CD8-positive, alpha-beta memory T cell (primary cell): ENCODE measurements around the gene RASSF7. TPM values are rescaled to one million over a fixed set of nuclear protein-coding genes. Genes with fewer than 3 reads are reported as not detected.
A peak's percentile ranks its signal among the peaks of the same experiment; 100 is the strongest.

Experiments
- CTCF ChIA-PET: fragments of 350-600 bp; sonication (Branson Sonifier 250); formaldehyde crosslinking; loops from one replicate; lab custom pipeline; 2021; ENCODE audit warnings: antibody characterized with exemption; lab: Charles Lee
- POLR2A ChIA-PET: fragments of 350-600 bp; sonication (Branson Sonifier 250); formaldehyde crosslinking; loops from one replicate; lab custom pipeline; 2021; ENCODE audit warnings: antibody characterized with exemption; lab: Charles Lee
- DNase-seq, 5 donors: peaks; one replicate each; pipeline versions ENCODE4 v3.0.0 to v3.0.0-alpha.2; 2020 to 2022; ENCODE audit warnings: mixed read lengths in 1 of 5
- H3K27ac ChIP-seq: one replicate; pipeline ENCODE4 v1.7.0; 2013; ENCODE audit warnings: low read depth, mild to moderate bottlenecking, low read length, moderate library complexity
- H3K27me3 ChIP-seq: 2 replicates; pipeline ENCODE4 v1.7.0; 2013; ENCODE audit warnings: low read length, mild to moderate bottlenecking; ENCODE audit not compliant: insufficient read depth, poor library complexity, severe bottlenecking
- H3K36me3 ChIP-seq: 2 replicates; pipeline ENCODE4 v1.7.0; 2013; ENCODE audit warnings: mild to moderate bottlenecking, low read length, moderate library complexity; ENCODE audit not compliant: insufficient read depth
- H3K4me1 ChIP-seq: 2 replicates; pipeline ENCODE4 v1.7.0; 2013; ENCODE audit warnings: mild to moderate bottlenecking, low read length, moderate library complexity; ENCODE audit not compliant: insufficient read depth
- H3K4me3 ChIP-seq: 2 replicates; pipeline ENCODE4 v1.7.0; 2013; ENCODE audit warnings: mild to moderate bottlenecking, low read length
- H3K9me3 ChIP-seq: 2 replicates; pipeline ENCODE4 v1.7.0; 2013; ENCODE audit warnings: mild to moderate bottlenecking, low read length
- H3K27ac Mint-ChIP-seq, 8 donors: one replicate each; pipeline ENCODE4 v1.8.0; 2020 to 2021; ENCODE audit warnings: mixed read lengths in 8 of 8, mild to moderate bottlenecking in 6 of 8, inconsistent platforms in 3 of 8, moderate library complexity in 3 of 8
- H3K27me3 Mint-ChIP-seq, 2 donors: one replicate each; pipeline ENCODE4 v1.8.0; 2020 to 2021; ENCODE audit warnings: mixed read lengths in 2 of 2, mild to moderate bottlenecking in 1 of 2, moderate library complexity in 1 of 2
- H3K36me3 Mint-ChIP-seq, 3 donors: one replicate each; pipeline ENCODE4 v1.8.0; 2020 to 2021; ENCODE audit warnings: mixed read lengths in 3 of 3, inconsistent platforms in 1 of 3, mild to moderate bottlenecking in 1 of 3
- H3K4me1 Mint-ChIP-seq, 3 donors: one replicate each; pipeline ENCODE4 v1.8.0; 2020 to 2021; ENCODE audit warnings: mixed read lengths in 3 of 3, inconsistent platforms in 1 of 3, mild to moderate bottlenecking in 1 of 3
- H3K4me3 Mint-ChIP-seq, 7 donors: one replicate each; pipeline ENCODE4 v1.8.0; 2020 to 2021; ENCODE audit warnings: mixed read lengths in 7 of 7, mild to moderate bottlenecking in 6 of 7, moderate library complexity in 4 of 7, inconsistent platforms in 2 of 7
- H3K9me3 Mint-ChIP-seq, 5 donors: one replicate each; pipeline ENCODE4 v1.8.0; 2020 to 2022; ENCODE audit warnings: mixed read lengths in 5 of 5, mild to moderate bottlenecking in 3 of 5, moderate library complexity in 2 of 5, inconsistent platforms in 1 of 5
- polyA plus RNA-seq: library from polyadenylated mRNA; unstranded; fragments of 300-500 nt; fragmentation: Illumina TruSeq; gene quantifications from one replicate; pipeline ENCODE4 v1.2.3, GENCODE V29; 2021
- total RNA-seq, 2 experiments: library from RNA; stranded (reverse); gene quantifications; one replicate each; pipeline ENCODE4 v1.2.3, GENCODE V29; 2021

The RASSF7 gene
- total and polyA plus RNA-seq, 3 experiments from 2014 or later = 20.4 to 39.7 (median 20.7) TPM

DNA sequence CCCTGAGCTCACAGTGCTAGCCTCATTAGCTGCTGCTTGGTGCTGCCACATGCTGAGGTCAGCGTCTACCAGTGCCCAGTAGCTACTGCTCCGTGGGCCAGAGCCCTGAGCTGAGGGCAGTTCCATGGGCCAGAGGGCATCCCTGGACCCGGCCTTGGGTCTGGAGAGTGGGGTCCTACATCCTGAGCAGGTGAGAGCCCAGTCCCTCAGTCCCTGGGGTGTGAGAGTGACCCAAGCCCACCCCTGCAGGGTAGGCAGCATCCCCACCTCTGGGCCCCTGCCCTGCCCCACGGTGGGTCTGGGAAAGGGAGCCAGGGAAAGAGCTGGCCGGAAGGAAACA, 10.1 kb upstream of the RASSF7 start:
- ChIA-PET POLR2A (no interaction called here), CTCF (interaction anchor here (0.7 to 1.3 kb wide), 2 partner anchors 32 to 172 kb away, joined by 3 to 4 read pairs; no protein-coding TSS in a partner anchor)
- no peaks in the 10 kb centered on the region for H3K9me3 ChIP-seq
- Mint-ChIP-seq H3K27ac (no peak overlapping the region), H3K9me3 (no peaks in the 10 kb centered on the region), H3K4me1 (no peaks in the 10 kb centered on the region), H3K4me3 (no peak overlapping the region), H3K27me3 (no peaks in the 10 kb centered on the region), H3K36me3 (peaks cover 0 to 1% (median 0%) of the 10 kb centered on the region in 3 donors)
- no peaks in the 10 kb centered on the region for H3K27me3 ChIP-seq
- no peaks in the 10 kb centered on the region for H3K36me3 ChIP-seq
- DNase-seq = no peak
- no peak overlapping the region for H3K27ac ChIP-seq
- no peak overlapping the region for H3K4me3 ChIP-seq
- H3K4me1 ChIP-seq = peaks cover 10% of the 10 kb centered on the region

DNA sequence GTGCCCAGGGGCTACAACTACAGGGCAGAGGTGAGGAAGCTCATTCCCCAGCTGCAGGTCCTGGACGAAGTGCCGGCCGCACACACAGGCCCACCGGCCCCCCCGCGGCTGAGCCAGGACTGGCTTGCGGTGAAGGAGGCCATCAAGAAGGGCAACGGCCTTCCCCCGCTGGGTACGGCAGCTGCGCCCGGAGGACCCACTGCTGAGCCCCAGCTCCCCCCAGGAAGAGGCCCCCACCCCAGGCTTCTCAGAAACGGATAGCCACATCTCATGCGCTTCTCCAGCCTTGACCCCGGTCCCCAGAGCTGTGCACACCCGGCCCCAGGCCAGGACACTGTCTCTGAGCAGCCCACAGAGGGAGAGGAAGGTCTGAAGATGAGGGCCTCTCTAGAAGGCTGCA, 9.6 kb upstream of the RASSF7 start:
- Histone ChIP-seq H3K4me3 (no peak overlapping the region), H3K9me3 (no peaks in the 10 kb centered on the region), H3K27ac (no peak overlapping the region), H3K4me1 (peaks cover 10% of the 10 kb centered on the region), H3K27me3 (no peaks in the 10 kb centered on the region), H3K36me3 (no peaks in the 10 kb centered on the region)
- no peaks in the 10 kb centered on the region for H3K9me3 Mint-ChIP-seq
- H3K4me3 Mint-ChIP-seq = no peak overlapping the region
- ChIA-PET POLR2A (no interaction called here), CTCF (interaction anchor here (0.7 to 1.3 kb wide), 2 partner anchors 32 to 172 kb away, joined by 3 to 4 read pairs; no protein-coding TSS in a partner anchor)
- H3K27me3 Mint-ChIP-seq = no peaks in the 10 kb centered on the region
- H3K36me3 Mint-ChIP-seq = peaks cover 0 to 1% (median 0%) of the 10 kb centered on the region in 3 donors
- H3K27ac Mint-ChIP-seq = no peak overlapping the region
- H3K4me1 Mint-ChIP-seq = no peaks in the 10 kb centered on the region
- no peak for DNase-seq

DNA sequence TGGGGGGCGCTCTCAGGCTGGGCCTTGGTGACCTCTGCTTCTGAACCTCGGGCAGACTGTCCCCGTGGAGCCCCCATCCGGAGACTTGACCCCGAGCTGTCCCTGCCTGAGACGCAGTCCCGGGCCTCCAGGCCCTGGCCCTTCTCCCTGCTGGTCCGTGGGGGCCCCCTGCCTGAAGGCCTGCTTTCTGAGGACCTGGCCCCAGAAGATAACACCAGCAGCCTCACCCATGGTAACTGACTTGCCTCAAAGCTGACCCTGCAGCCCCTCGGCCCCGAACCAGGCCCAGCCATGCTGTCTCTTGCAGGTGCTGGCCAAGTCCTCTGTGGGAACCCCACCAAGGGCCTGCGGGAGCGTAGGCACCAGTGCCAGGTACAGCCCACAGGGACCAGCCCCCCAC, 9.2 kb upstream of the RASSF7 start:
- Mint-ChIP-seq H3K36me3 (peaks cover 0 to 1% (median 0%) of the 10 kb centered on the region in 3 donors), H3K4me3 (no peak overlapping the region), H3K27ac (no peak overlapping the region), H3K4me1 (peaks cover 0 to 3% (median 0%) of the 10 kb centered on the region in 3 donors), H3K27me3 (no peaks in the 10 kb centered on the region), H3K9me3 (no peaks in the 10 kb centered on the region)
- H3K9me3 ChIP-seq = no peaks in the 10 kb centered on the region
- no peak overlapping the region for H3K27ac ChIP-seq
- no peaks in the 10 kb centered on the region for H3K27me3 ChIP-seq
- CTCF ChIA-PET = interaction anchor here (1.3 kb wide), 1 partner anchor 171 kb away, joined by 4 read pairs; no protein-coding TSS in a partner anchor
- H3K36me3 ChIP-seq = no peaks in the 10 kb centered on the region
- H3K4me3 ChIP-seq = no peak overlapping the region
- DNase-seq = no peak
- H3K4me1 ChIP-seq = peaks cover 10% of the 10 kb centered on the region
- POLR2A ChIA-PET = no interaction called here

DNA sequence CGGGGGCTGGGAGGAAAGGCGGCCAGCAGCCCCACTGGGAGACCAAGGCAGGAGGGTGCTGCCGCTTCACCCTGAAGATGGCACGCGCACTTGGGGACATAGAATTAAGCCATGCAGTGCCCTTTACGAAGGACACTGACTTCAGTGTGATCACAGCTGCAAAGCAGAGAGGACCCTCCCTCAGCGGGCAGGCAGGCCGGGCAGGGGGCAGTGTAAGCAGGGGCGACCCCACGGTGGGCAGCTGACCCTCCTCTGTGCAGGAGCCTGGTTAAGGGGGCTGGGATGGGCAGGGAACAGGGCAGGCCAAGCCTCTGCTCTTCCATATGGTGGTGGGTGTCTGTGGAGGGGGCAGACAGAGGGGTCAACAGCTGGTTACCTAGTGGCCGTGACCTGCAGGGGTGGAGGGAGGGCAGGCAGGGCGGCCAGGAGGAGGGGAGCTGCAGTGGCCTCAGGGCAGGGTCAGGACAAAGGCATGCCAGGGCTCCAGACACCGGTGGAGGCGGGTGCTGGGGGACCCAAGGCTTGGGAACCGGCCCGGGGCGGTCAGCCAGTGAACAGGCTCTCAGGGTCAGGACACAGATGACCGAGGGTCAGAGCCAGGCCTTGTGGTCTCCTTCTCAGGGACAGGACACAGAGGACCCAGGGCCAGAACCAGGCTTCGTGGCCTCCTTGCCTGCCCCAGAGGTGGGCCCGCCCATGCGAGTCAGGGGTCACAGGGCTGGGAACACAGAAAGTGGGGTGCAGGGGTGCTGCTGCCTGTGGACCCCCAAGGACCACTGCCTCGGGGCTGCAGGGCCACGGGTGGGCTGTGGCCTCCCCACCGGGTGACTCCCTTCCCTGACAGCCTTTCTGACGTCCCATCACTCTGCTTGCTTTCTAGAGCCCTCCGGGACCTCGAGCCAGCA, 7.4 kb upstream of the RASSF7 start:
- no peaks in the 10 kb centered on the region for H3K9me3 ChIP-seq
- peak overlapping the region in 1 of 8 donors; percentile 68 for H3K27ac Mint-ChIP-seq
- peak overlapping the region in 2 of 7 donors; percentile 28 to 46 for H3K4me3 Mint-ChIP-seq
- H3K27me3 Mint-ChIP-seq = no peaks in the 10 kb centered on the region
- no peaks in the 10 kb centered on the region for H3K9me3 Mint-ChIP-seq
- no peak overlapping the region for H3K4me3 ChIP-seq
- H3K27me3 ChIP-seq = no peaks in the 10 kb centered on the region
- no peaks in the 10 kb centered on the region for H3K36me3 ChIP-seq
- peaks cover 0 to 1% (median 0%) of the 10 kb centered on the region in 3 donors for H3K36me3 Mint-ChIP-seq
- no peak overlapping the region for H3K27ac ChIP-seq
- no peak for DNase-seq
- POLR2A ChIA-PET = interaction anchor here (0.5 to 1.0 kb wide), 3 partner anchors 14 to 173 kb away, joined by 3 to 4 read pairs (median 4); no protein-coding TSS in a partner anchor
- H3K4me1 ChIP-seq = peaks cover 10% of the 10 kb centered on the region
- CTCF ChIA-PET = interaction anchor here (3.5 to 4.0 kb wide), 2 partner anchors 12 to 170 kb away, joined by 17 to 49 read pairs; no protein-coding TSS in a partner anchor
- H3K4me1 Mint-ChIP-seq = peaks cover 0 to 10% (median 0%) of the 10 kb centered on the region in 3 donors

DNA sequence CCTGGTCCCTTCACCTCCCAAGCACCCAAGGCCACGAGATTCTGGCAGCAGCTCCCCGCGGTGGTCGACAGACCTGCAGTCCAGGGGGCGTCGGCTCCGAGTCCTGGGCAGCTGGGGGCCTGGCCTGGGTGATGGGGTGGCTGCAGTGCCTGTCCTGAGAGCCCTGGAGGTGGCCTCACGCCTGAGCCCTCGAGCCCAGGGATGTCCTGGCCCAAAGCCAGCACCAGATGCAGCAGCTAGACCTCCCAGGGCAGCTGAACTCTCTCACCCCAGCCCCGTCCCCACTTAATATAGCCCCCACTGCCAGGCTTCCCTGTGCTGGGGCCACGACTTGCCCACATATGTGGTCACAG, 6.8 kb upstream of the RASSF7 start:
- Mint-ChIP-seq H3K4me3 (no peak overlapping the region), H3K27me3 (no peaks in the 10 kb centered on the region), H3K36me3 (no peaks in the 10 kb centered on the region), H3K4me1 (peaks cover 0 to 10% (median 0%) of the 10 kb centered on the region in 3 donors), H3K27ac (no peak overlapping the region), H3K9me3 (no peaks in the 10 kb centered on the region)
- Histone ChIP-seq H3K9me3 (no peaks in the 10 kb centered on the region), H3K36me3 (no peaks in the 10 kb centered on the region), H3K27me3 (no peaks in the 10 kb centered on the region), H3K4me3 (no peak overlapping the region), H3K4me1 (peaks cover 10% of the 10 kb centered on the region), H3K27ac (no peak overlapping the region)
- no peak for DNase-seq
- ChIA-PET POLR2A (interaction anchor here (0.5 to 1.8 kb wide), 3 partner anchors 167 to 203 kb away, joined by 3 to 13 read pairs (median 4); no protein-coding TSS in a partner anchor), CTCF (interaction anchor here (0.9 to 4.0 kb wide), 13 partner anchors 12 to 242 kb away, joined by 3 to 49 read pairs (median 3); partner anchors contain the start of gene TMEM80)

DNA sequence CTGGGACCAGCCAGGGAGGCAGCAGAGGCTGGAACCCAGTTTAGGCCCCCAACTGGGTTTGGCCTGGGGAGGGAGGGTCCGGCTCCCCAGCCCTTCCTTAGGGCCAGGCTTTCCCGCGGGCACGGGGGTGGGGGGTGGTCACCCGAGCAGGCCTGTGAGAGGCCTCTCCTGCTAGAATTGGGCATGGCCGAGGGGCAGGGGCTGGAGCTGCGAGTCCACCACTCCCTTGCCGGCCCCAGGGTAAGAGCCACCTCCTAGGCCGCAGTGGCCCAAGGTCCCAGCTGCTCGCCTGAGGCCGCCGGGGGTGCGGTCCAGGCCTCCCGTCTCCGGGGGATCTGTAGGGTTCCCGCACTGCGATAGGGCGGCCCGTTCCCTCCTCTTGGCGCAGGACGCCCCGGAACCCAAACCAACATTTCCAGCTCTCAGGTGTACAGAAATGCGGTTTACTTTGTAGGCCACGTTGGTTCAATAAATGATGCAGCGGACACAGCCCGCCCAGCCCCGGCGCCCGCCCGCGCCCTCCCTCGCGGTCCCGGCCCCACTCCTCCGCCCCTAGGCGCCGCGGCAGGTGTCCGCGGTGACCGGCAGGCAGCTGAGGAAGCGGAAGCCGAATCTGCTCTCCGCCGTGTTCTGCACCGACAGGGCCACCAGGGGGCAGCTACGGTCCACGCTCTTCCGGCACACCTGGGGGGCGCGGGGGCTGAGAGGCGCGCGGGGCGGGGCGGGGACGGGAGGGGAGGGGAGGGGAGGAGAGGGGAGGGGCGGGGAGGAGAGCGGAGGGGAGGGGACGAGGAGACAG, 6.1 kb upstream of the RASSF7 start:
- ChIA-PET POLR2A (interaction anchor here (0.5 to 1.8 kb wide), 8 partner anchors 10 to 223 kb away, joined by 3 to 13 read pairs (median 4); partner anchors contain the start of gene PHRF1), CTCF (interaction anchor here (0.6 to 4.0 kb wide), 27 partner anchors 9 to 242 kb away, joined by 3 to 49 read pairs (median 3); partner anchors contain the start of genes HRAS, LRRC56, SCT and TMEM80)
- H3K9me3 ChIP-seq = no peaks in the 10 kb centered on the region
- DNase-seq = peak; percentile 69 to 86 (median 70)
- Mint-ChIP-seq H3K27ac (no peak overlapping the region), H3K36me3 (no peaks in the 10 kb centered on the region), H3K4me1 (peaks cover 0 to 10% (median under 1%) of the 10 kb centered on the region in 3 donors), H3K9me3 (no peaks in the 10 kb centered on the region), H3K27me3 (no peaks in the 10 kb centered on the region), H3K4me3 (peak overlapping the region in 6 of 7 donors; percentile 28 to 63 (median 55))
- H3K27me3 ChIP-seq = no peaks in the 10 kb centered on the region
- no peaks in the 10 kb centered on the region for H3K36me3 ChIP-seq
- H3K4me3 ChIP-seq = peak overlapping the region; percentile 45
- H3K4me1 ChIP-seq = peaks cover 10% of the 10 kb centered on the region
- H3K27ac ChIP-seq = no peak overlapping the region

DNA sequence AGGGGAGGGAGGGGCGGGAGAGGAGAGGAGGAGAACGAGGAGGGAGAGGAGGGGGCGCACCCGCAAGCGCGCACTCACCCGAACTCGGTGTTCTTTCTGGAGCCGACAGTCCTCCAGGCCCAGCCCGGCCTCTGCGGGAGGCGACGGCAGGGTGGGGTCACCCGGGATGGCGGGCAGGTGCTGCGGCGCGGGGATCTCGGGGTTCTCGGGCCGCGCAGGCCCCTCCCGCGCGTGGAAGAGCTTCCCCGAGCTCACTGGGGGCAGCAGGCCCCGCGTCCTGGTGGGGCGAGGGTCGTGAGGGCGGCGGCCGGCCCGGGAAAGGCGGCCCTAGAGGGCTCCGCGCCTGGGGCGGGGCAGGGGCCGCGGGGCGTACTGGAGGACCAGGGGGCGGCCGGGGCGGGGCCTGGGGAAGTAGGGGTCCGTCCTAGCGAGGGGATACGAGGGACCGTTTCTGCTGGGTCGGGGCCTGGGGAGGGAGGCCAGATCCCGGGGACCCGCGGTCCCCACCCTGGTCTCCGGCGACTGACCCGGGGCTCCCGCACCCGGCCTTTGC, 5.5 kb upstream of the RASSF7 start:
- Histone ChIP-seq H3K27ac (no peak overlapping the region), H3K27me3 (no peaks in the 10 kb centered on the region), H3K4me1 (peaks cover 17% of the 10 kb centered on the region), H3K36me3 (no peaks in the 10 kb centered on the region), H3K4me3 (no peak overlapping the region), H3K9me3 (no peaks in the 10 kb centered on the region)
- peaks cover 0 to 1% of the 10 kb centered on the region in 2 donors for H3K27me3 Mint-ChIP-seq
- peaks cover 5 to 17% (median 5%) of the 10 kb centered on the region in 3 donors for H3K4me1 Mint-ChIP-seq
- peak in 2 of 5 donors; percentile 32 to 56 for DNase-seq
- CTCF ChIA-PET = interaction anchor here (0.6 to 4.0 kb wide), 15 partner anchors 10 to 211 kb away, joined by 3 to 49 read pairs (median 4); partner anchors contain the start of genes DEAF1, HRAS, LRRC56 and SCT
- H3K4me3 Mint-ChIP-seq = peak overlapping the region in 3 of 7 donors; percentile 12 to 68 (median 47)
- no peaks in the 10 kb centered on the region for H3K9me3 Mint-ChIP-seq
- H3K27ac Mint-ChIP-seq = no peak overlapping the region
- no peaks in the 10 kb centered on the region for H3K36me3 Mint-ChIP-seq
- POLR2A ChIA-PET = interaction anchor here (0.6 to 1.8 kb wide), 6 partner anchors 9 to 202 kb away, joined by 3 to 13 read pairs (median 4); partner anchors contain the start of gene PHRF1
